ENCODE data around the gene SLC25A24.
A peak's percentile ranks its signal among the peaks of the same experiment; 100 is the strongest.
"Not testable (repeated sequence)": the region's sequence is repeated elsewhere in the genome, so short reads cannot be mapped to it uniquely, and the experiment has no call there.

SLC25A24 gene

DNA sequence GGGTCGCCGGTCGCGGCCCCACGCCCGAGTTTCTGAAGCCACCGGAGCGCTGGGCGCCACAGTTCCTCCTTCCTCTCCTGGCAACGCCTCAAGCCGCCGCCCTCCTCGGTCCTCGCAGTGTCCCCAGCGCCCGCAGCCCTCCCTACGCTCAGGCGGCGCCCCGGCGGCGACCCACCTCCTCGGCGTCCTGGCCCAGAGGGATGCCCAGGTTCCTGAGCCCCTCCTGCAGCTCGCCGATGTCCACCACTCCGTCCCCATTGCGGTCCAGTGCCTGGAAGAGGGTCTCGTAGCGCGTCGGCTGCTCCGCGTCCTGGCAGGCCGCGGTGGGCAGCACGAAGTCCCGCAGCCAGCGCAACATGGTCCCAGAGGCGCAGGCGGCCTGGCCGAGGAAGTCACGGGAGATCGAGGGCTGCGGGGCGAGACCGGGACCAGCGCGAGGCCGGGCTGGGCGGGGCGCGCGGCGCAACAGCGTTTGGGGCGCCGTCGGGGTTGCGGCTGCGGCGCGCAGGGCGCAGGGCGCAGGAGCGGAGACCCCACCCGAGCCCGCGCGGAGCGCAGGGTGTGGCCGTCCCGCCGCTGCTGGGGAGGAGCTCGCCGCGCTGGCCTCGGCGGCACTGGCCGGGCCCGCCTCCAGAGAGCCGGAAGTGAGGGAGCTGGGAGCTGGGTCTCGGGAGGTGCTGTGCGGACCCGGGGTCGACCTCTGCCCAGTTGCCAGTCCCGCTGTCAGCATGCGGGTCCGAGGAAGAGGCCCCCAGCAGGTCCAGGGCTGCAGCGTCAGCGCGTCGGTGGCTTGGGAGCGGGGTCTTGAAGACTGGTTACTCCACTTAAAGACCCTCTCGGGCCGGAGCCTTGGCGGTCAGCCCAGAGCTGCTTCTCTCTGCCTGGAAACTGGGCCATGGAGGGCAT lies at the start of gene SLC25A24:
Gene SLC25A24, minus strand, starts transcription at position 563 of the 906 bp plus-strand sequence. Its CDS starts 205 bp downstream, at position 358.
- DNase-seq = peak; percentile 91

DNA sequence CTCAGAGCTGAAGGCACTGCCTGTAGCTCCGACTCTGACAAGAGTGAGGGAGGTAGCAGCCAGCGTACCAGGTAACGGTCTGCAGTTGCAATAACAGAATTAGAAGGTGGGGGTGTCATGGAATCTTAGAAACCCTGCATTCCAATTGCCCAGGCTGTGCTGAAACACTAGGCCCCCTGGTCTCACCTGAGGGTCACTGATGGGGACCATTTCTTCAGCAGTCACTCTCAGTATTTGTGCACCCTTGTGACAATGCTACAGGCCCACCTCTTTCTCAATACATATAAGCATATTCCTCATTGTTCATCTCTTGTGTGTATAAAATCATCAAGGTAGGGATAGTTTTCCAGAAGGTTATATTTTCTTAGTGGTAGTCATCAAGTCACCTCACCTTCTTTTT lies 43.8 kb upstream of the SLC25A24 start, which contains the start of gene NBPF4:
Gene NBPF4, minus strand, starts transcription at position 101 of the 400 bp plus-strand sequence. CDS start 315 bp downstream, outside the sequence.
- DNase-seq = not testable (repeated sequence)

DNA sequence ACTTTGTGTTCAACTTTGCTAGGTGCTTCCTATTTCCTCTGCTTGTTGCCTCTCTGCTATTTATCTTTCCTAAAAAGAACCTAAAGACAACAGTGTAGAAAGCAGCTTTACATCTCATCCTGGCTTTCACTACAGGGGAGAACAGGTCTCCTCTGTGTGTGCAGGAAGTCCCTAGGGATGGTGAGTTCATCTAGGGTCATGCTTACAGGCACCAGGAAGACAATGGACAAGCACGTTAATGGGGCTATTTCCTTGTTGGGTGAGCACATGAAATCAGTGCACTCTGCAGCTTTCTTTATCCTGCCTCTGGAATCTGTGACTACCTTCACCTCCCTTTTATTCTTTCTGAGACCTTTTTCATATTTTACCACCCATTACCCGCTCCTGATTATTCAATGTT lies 39.3 kb upstream of the SLC25A24 start:
- DNase-seq = not testable (repeated sequence)

DNA sequence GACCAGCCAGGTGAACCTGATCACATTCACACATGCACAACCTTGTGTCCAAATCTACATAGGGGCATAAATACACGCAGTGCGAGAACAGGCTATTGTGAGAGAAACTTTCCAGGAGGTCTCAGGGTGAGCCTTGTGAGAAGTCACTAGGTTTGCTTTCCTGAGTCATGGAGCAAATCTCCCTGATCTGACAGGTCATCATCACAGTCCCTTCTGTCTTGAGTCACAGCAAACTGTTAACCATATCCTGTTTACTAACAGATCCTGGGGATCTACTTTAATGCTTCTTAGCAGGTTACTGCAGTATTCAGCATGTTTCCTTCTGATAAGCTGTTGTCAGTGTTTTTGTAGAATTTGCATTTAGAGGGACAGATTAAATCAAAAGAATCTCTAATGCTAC lies 35.2 kb upstream of the SLC25A24 start:
- not testable (repeated sequence) for DNase-seq

DNA sequence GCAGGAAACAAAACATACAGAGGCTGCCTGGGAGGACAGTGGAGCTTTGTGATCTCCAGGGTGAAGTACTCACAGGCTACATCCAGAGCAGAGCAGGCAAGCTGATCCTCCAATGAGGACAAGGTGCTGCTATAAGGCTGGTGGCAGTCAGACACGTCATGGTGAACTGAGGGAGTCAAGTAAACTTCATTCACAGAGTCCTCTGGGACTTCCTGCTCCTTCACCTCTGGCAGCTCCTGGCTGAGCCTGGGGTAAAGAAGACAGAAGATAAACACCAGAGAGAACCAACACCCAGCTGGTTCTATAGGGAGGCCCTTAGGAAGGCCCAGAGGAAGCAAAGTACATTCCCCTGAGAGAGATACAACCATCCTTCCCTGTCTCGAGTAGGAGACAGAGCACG lies 32.0 kb upstream of the SLC25A24 start:
- not testable (repeated sequence) for DNase-seq

DNA sequence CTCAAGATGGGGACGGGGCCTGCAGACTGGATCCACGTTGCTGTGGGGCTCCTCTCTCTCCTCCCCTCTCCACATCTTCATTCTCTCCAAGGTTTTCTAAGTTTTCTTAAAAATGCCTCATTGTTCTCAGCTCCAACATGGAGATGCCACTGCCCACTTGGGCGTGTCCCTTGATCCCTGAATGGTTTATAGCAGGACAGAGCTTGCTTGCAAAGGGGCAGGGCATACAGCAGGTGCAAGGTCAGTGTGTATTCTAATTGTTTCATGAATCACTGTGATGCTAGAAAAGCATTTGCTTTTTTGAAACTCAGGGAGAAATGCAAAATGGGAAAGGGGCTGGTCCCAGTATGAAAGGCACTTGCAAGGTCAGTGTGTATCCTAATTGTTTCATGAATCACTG lies 29.8 kb upstream of the SLC25A24 start:
- not testable (repeated sequence) for DNase-seq

DNA sequence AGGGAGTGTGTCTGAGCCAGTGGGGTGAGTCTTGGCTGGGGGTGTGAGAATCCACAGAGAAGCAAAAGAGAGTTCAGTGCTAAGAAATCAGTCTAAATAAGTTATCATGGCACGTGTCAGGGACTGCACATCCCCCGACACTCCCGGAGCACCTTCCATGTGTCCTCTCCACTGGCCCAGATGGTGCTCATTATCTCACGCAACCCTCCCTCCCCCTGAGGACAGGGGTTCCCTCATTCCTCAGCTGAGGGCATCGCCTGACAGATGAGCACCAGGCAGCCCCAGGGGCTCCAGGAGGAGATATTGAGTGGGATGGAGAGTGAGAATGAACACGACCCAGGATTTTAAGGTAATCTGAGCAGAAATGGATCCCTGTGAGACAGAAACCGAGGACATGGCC lies 27.6 kb upstream of the SLC25A24 start:
- DNase-seq = not testable (repeated sequence)

DNA sequence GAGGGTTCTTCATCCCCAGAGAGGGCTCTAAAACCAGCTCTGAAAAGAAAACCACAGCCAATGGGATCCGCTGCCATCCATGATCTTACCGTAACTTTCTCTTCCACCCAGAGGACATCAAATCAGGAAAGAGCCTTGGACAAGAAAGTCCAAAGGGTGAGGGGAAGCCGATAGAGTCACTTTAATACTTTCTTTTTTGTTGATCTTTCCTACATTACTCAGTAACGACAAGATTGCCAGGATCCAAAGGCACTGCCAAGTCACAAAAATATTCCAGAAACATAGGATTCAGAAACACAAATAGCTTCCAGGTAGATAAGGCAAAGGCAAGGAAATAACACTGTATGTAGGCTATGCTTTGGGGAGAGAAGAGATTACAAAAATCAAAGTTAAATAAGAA lies 26.7 kb upstream of the SLC25A24 start:
- not testable (repeated sequence) for DNase-seq

DNA sequence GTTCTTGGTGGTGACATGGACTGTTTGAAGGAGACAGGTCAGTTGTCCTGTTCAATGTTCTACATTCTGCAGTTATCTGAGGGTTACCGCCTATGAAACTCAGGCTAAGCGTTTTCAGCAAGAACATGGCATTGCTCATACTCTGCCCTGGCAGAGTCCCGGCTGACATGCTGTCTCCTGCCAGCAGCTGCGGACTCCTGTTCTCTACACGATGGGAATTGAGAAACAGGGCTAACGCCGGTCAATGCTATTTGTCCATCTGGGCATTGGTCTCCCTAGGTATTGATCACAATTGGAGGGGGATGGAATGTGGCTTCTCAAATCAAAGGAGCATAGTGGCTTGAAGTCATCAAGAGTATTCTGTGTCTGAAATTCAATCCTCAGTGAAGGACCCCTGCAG lies 23.1 kb upstream of the SLC25A24 start:
- DNase-seq = not testable (repeated sequence)

DNA sequence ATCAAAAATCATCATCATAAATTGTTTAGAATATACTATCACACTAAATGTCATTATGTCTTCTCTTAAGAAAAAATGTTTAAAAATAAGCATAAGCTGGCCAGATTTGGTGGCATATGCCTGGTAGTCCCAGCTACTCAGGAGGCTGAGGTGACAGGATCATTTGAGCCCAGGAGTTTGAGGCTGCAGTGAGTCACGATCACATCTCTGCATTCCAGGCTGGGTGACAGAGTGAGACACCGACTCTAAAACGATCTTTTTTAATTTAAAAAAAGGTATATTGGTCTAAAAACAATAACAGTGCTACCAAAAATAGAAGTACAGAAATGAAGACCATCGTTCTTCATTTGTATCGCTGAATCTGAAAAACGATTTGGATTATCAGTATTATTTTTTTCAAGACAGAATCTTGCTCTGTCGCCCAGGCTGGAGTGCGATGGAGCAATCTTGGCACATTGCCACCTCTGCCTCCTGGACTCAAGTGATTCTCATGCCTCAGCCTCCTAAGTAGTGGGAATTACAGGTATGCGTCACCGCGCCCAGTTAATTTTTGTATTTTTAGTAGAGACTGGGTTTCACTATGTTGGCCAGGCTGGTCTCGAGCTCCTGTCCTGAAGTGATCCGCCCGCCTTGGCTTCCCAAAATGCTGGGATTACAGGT lies 17.5 kb upstream of the SLC25A24 start:
- not testable (repeated sequence) for DNase-seq

DNA sequence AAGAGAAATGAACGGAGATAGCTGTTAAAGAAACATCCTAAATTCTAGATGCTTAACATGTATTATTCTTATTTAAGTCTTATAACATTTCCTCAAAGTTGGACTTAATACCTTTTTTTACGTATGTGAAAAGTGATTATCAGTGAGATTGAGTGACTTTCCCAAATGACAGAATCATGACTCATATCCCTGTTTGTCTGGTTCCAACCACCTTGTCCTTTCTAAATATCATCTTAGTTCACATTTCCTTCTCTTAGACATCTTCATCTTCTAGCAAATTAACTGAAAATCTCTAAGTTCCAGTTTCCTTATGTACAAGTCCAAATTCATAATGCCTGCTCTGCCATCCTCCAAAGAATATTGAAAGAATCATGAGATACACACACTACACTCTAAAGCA lies 16.9 kb upstream of the SLC25A24 start:
- DNase-seq = not testable (repeated sequence)

DNA sequence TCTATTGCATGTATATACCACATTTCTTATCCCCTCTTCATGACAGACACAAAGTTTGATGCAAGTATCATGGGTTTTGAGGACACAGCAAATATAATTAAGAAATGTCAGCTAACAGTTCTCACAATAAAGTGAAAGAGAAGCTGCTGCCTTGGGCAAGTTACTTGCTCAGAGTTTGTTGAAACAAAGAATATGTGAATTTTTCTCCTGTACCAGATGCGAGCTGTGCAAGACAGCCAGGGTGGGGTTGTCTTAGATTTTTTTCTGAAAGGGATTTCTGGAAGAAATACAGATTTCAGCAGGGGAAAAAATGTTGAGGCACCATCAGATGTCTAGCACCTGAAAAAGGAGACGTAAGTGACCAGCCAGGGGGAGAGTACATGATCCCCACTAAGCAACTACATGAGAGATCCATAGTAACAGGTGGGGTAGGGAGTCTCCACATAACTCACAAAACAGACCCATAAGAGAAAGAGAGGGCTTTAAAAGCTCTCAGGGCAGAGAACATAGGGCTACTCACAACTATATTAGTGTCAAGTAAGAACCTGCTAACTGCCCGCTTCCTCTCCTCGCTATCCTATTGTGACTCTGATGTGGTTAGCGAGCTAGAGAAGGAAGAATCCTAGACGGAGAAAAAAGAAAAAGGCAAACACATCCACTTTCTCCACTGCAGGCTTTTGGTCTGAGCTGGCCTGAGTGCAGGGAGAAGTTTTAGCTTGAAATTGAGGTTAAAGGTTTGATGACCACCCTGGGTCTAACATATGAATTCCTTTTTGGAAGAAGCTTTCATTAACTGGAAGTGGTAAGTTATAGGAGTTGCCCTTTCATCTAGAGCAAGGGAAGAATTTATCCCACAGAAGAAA lies 16.1 kb upstream of the SLC25A24 start:
- not testable (repeated sequence) for DNase-seq

DNA sequence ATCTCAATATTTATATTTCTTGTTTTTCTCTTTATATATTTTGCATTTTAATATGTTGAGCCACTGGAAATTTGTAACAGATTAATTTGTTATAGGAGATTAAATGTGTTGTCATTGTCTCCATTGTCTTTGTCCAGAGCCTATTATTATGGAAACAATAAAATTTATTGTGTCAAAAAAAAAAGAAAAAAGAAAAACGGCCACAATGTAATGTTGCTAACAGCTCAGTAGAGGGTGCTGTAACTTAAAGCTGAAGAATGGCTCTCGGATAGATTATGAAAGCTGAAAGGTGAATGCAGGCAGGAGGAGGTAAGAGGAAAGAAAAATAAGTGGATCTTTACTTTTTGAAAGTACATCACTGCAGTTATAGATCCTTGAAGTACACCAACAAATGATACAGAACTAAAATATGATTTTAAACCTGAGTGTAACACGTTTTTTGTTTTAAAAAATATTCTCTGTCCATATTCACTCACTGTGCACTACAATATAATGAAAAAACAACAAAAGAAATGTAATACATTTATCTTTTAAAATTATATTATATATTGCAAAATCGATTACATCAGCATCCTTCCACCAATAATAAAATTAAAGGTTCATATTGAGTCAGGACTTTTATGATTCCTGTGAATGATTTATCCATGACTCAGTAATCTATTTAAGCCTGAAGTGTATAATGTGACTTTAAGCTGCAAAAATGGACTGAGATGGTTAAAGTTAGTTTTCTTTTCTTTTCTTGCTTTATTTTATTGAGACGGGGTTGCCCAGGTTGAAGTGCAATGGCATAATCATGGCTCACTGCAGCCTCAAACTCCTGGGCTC lies 14.7 kb upstream of the SLC25A24 start:
- DNase-seq = not testable (repeated sequence)

DNA sequence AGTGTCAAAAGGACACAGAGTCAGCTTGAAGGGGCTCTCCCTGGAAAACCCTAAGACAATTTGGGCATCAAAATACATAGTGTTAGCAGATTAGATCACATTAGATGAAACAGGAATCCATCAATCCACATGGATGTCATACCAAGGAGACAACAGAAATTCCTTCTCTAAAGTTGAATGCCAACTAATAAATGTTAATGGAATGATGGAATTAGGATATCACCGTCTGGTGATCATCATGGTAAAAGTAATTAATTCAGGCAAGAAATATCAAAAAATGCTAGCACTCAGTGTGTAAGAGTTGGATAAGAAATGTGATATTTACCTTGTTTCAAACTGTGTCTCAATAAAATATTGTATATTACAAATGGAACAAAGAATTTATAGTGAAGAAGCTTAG lies 10.9 kb upstream of the SLC25A24 start:
- no peak for DNase-seq

DNA sequence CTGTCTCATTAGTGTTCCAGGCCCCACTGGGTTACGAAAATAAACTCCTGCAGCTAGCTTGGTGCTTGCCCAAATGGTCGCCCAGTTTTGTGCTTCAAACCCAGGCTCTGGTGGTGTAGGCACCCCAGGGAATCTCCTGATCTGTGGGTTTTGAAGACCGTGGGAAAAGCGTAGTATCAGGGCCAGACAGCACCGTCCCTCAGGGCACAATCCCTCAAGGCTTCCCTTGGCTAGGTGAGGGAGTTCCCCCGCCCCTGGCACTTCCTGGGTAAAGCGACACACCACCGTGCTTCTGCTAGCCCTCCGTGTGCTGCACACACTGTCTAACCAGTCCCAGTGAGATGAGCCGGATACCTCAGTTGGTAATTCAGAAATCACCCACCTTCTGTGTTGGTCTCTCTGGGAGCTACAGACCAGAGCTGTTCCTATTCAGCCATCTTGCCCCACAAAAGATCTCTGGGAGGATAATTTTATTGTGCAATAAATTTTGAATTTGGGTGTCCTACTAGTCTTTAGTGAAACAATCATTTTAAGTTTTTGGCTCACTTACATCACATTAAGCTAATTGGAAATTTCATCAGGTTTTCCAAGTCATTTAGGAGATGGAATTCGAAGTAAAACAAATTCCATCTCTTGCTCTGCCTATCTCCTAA lies 9.4 kb upstream of the SLC25A24 start:
- DNase-seq = no peak

DNA sequence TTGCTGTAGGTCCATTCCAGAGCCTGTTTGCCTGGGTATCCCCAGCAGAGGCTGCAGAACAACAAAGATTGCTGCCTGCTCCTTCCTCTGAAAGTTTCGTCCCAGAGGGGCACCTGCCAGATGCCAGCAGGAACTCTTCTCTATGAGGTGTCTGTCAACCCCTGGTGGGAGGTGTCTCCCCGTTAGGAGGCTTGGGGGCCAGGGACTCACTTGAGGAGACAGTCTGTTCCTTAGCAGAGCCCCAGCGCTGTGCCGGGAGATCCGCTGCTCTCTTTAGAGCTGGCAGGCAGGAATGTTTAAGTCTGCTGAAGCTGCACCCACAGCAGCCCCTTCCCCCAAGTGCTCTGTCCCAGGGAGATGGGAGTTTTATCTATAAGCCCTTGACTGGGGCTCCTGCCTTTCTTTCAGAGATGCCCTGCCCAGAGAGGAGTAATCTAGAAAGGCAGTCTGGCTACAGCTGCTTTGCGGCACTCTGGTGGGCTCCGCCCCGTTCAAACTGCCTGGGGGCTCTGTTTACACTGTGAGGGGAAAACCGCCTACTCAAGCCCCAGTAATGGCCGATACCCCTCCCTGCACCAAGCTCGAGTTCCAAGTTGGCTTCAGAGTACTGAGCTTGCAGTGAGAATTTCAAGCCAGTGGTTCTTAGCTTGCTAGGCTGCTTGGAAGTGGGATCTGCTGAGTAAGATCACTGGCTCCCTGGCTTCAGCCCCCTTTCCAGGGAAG lies 8.7 kb upstream of the SLC25A24 start:
- DNase-seq = peak; percentile 68

DNA sequence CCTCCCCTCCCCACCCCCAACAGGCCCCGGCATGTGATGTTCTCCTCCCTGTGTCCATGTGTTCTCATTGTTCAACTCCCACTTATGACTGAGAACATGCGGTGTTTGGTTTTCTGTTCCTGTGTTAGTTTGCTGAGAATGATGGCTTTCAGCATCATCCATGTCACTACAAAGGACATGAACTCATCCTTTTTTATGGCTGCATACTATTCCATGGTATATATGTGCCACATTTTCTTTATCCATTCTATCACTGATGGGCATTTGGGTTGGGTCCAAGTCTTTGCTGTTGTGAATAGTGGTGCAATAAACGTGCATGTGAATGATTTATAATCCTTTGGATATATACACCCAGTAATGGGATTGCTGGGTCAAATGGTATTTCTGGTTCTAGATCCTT lies 3.4 kb upstream of the SLC25A24 start:
- DNase-seq = not testable (repeated sequence)

DNA sequence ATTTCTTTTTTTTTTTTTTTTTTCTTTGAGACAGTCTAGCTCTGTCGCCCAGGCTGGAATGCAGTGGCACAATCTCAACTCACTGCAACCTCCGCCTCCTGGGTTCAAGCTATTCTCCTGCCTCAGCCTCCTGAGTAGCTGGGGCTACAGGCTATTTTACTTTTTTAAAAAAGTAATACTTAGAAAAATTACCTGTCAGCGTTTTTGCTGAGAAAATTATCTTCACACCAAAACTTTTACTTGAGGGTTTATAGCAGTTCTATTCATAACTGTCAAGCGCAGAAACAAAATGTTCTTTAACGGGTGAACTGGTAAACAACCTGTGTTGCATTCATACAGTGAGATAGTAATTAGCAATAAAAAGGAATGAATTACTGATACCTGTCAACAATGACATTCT lies 1.5 kb upstream of the SLC25A24 start:
- no peak for DNase-seq

DNA sequence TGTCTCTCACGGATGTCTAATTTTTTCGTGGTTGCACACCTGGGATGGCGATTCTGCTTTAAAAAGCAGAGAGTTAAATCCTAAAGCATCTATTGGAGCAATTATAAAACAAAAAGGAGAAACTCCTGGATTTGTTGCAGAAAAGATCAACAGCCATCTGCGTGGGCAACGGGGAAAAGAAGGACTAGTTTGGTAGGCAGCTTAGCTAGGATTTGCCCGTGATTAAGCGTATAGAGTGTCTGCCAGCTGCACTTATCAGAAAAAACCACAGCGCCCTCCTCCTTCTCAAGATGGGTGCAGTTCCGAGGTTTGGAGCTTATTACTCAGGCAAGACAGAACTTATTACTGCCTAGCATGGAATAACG lies 526 bp upstream of the SLC25A24 start:
- DNase-seq = peak; percentile 43

DNA sequence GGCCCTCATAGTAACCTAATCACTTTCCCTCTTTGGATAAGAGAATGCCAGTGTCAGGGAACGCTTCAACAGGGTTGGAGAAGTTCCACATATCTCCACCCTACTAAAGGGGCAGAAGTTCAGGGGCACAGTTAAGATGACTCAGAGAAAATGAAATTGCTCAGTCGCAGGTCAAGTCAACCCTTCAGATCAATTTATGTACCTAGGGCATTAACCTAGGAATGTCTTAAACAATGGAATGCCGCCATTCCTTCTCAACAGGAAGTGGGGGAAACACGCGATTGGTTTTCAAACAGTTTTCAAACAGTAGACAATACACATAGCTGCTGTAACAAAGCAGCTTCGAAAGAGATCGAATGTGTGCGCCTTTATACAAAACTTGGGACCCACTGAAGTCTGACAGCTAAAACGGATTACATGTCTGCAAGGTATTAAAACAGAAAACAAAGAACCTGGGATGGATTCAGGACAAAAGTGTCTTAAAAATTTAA lies 897 bp downstream of the SLC25A24 start:
- peak; percentile 32 for DNase-seq

DNA sequence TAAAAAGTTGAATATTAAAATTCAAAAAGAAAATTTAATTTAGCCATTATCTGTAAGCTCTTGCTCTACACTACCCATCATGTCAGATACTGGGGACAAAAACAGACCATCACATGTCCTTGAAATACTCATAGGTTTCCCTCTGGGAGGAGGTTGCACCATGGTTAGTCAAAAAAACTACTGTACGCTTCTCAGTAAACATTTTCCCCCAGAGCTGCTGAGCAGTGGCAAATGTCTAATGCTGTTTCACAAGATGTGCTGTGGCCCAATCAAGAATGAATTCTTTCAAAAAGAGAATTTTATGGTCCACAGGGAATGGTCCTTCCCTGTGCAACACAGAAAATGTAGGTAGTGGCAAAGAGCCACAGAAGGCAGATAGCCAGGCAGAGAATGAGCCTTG lies 6.1 kb downstream of the SLC25A24 start:
- DNase-seq = no peak

Measured in right hindlimb (tissue), 1 donor.